Measurements from ENCODE around the gene CABCOCO1. TPM values are rescaled to one million over a fixed set of nuclear protein-coding genes. Genes with fewer than 3 reads are reported as not detected.

The CABCOCO1 gene
- total and polyA plus RNA-seq, 8 donors = 0.19 to 2.7 (median 0.31) TPM; not detected in 4

DNA sequence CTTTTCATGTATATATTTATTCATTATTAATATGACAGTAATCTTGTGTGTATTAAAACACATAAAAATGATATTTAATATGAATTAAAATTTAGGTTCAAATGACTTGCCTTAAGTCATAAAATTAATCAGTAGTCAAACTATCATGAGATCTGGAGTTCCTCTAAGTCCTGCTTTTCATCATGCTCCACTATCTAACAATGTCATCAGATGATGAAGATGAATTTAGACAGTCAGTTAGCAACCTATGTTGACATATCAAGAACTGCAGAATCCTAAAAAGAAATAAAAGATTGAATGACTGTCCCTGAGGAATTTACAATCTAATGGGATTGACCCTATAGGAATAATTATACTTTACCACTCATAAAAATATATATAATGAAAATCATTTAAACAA lies 7.1 kb downstream of the CABCOCO1 start:
- no peak for DNase-seq
- TF ChIP-seq, protein P1, sequence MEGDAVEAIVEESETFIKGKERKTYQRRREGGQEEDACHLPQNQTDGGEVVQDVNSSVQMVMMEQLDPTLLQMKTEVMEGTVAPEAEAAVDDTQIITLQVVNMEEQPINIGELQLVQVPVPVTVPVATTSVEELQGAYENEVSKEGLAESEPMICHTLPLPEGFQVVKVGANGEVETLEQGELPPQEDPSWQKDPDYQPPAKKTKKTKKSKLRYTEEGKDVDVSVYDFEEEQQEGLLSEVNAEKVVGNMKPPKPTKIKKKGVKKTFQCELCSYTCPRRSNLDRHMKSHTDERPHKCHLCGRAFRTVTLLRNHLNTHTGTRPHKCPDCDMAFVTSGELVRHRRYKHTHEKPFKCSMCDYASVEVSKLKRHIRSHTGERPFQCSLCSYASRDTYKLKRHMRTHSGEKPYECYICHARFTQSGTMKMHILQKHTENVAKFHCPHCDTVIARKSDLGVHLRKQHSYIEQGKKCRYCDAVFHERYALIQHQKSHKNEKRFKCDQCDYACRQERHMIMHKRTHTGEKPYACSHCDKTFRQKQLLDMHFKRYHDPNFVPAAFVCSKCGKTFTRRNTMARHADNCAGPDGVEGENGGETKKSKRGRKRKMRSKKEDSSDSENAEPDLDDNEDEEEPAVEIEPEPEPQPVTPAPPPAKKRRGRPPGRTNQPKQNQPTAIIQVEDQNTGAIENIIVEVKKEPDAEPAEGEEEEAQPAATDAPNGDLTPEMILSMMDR (IDR thresholded peaks at IDR 0.05) = no peak
- intact Hi-C loops (cut with DNase I) = no loop called here
- Histone ChIP-seq H3K36me3 (no peaks in the 10 kb centered on the region), H3K27me3 (no peaks in the 10 kb centered on the region), H3K4me1 (no peaks in the 10 kb centered on the region), H3K9me3 (no peaks in the 10 kb centered on the region), H3K27ac (no peak overlapping the region), H3K4me3 (no peak overlapping the region)
- no peak for FAIRE-seq
- no peak for ATAC-seq

DNA sequence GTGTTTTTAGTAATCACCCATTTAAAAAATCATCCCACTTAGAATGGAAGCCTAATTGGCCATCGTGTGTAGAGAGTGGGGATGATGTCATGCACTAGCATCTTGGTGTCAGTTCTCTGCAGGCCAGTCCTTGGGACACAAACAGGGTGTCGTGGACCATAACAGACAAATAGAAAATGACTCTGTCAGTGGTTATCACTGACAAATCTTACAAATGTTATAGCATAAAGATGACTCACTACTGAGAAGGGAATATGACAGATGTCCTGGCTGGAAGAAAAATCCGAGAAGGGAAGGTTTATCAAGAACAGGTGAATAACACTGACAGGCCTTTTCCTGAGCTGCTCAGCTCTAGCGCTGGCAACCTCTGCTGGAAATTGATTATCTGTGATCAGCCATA lies 10.6 kb downstream of the CABCOCO1 start:
- TF ChIP-seq, protein P1 (IDR thresholded peaks at IDR 0.05) = no peak
- FAIRE-seq (no peak), DNase-seq (no peak), ATAC-seq (no peak)
- H3K4me1 ChIP-seq = no peaks in the 10 kb centered on the region
- no peak overlapping the region for H3K4me3 ChIP-seq
- no peak overlapping the region for H3K27ac ChIP-seq
- intact Hi-C loops (cut with DNase I) = no loop called here
- no peaks in the 10 kb centered on the region for H3K27me3 ChIP-seq
- H3K9me3 ChIP-seq = no peaks in the 10 kb centered on the region
- 67 to 77% methylated on average over 4 of the region's 4 CpGs for WGBS, 2 donors
- no peaks in the 10 kb centered on the region for H3K36me3 ChIP-seq

DNA sequence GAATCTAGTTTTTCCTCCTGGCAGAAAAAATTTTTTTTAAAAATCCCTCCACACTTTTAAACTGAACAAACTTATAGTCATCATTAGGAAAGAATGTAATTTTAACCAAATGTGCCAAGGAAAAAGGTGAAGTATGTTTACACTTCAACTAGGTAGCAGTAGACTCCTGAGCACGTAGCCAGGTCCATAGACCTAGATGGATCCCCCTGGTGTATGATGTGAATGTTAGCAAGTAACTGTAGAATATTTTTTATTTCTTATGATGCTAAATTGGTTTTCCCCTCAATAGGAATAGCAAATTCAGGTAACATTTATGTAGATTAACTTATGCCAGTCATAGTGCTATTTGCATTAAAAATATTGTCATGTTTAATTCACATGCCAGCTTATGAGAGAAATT lies 19.6 kb downstream of the CABCOCO1 start:
- Histone ChIP-seq H3K36me3 (no peaks in the 10 kb centered on the region), H3K27me3 (no peaks in the 10 kb centered on the region), H3K4me1 (peaks cover 0 to 3% (median 0%) of the 10 kb centered on the region in 3 donors), H3K27ac (no peak overlapping the region), H3K4me3 (no peak overlapping the region), H3K9me3 (no peaks in the 10 kb centered on the region)
- ATAC-seq (no peak), FAIRE-seq (no peak), DNase-seq (no peak)
- TF ChIP-seq, protein P1 (IDR thresholded peaks at IDR 0.05) = no peak
- intact Hi-C loops (cut with DNase I) = no loop called here
- 55 to 69% methylated on average over 1 of the region's 1 CpG for WGBS, 2 donors

DNA sequence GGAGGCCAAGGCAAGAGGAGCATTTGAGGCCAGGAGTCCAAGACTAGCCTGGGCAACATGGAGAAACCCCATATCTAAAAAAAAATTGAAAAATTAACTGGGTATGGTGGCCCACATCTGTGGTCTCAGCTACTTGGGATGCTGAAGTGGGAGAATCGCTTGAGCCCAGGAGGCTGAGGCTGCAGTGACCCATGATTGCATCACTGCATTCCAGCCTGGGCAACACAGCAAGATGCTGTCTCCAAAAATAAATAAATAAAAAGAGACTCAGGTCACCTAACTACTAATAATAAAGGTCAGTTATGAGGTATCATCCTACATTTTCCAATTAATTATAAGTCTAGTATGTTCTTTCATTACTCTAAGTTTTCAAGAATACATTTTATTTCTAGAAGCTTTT lies 20.6 kb downstream of the CABCOCO1 start:
- FAIRE-seq = no peak
- no peaks in the 10 kb centered on the region for H3K36me3 ChIP-seq
- WGBS, 2 donors = 82 to 97% methylated on average over 1 of the region's 1 CpG
- H3K4me3 ChIP-seq = no peak overlapping the region
- peaks cover 0 to 3% (median 0%) of the 10 kb centered on the region in 3 donors for H3K4me1 ChIP-seq
- H3K27me3 ChIP-seq = no peaks in the 10 kb centered on the region
- TF ChIP-seq, protein P1 (IDR thresholded peaks at IDR 0.05) = no peak
- H3K9me3 ChIP-seq = no peaks in the 10 kb centered on the region
- no peak for DNase-seq
- no peak overlapping the region for H3K27ac ChIP-seq
- intact Hi-C loops (cut with DNase I) = no loop called here
- ATAC-seq = no peak

DNA sequence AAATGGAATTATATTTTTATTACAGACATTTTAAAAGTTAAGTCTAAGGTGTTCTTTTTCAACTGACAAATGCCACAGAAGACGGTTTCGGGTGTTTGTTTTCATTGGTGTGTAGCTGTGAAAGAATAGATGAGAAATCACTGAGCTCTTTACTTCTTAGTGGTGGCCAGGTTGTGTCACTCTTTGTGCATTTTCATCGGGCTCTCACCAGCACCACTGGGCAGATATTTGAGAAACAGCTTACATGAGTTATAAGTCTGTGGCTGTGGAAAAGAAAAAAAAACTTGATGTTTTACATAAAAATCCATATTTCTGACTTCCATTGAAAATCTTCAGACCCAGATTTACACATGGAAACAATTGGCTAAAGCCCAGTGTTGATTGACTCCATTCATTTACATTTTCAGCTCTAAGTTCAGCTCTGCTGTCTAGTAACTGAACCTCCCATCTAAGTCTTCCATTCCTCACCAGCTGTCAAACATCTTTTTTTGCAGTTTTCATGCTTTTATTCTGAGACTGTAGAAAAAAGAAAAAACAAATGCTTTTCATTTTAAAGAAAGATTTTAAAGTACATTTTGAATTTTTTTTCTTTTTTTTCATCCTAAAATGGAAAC lies 22.3 kb downstream of the CABCOCO1 start:
- no peak for FAIRE-seq
- H3K4me3 ChIP-seq = no peak overlapping the region
- no peaks in the 10 kb centered on the region for H3K27me3 ChIP-seq
- no peaks in the 10 kb centered on the region for H3K9me3 ChIP-seq
- H3K4me1 ChIP-seq = no peaks in the 10 kb centered on the region
- no peak for DNase-seq
- intact Hi-C loops (cut with DNase I) = no loop called here
- TF ChIP-seq, protein P1 (IDR thresholded peaks at IDR 0.05) = no peak
- WGBS, 2 donors = 72 to 80% methylated on average over 3 of the region's 3 CpGs
- H3K27ac ChIP-seq = no peak overlapping the region
- no peaks in the 10 kb centered on the region for H3K36me3 ChIP-seq
- ATAC-seq = no peak

Data from pancreas (tissue), 10 donors.